GM23338 (cell line): ENCODE results near the gene HEATR1. TPM values are rescaled to one million over a fixed set of nuclear protein-coding genes. Genes with fewer than 3 reads are reported as not detected.

Experiments
- ATAC-seq: fragments of 200-7000 bp; cut with Tn5 transposase; 3 replicates; pipeline ENCODE4 v1.9.1; 2020
- DNase-seq: peaks from one replicate; pipeline ENCODE4 v3.0.0-alpha.2; 2015; ENCODE audit warnings: low spot score
- H2AFZ ChIP-seq: fragments of 200-600 bp; sonication (generic); 2 replicates; pipeline ENCODE4 v1.8.0; 2016; ENCODE audit warnings: antibody characterized with exemption, mild to moderate bottlenecking, moderate library complexity
- H3F3A ChIP-seq: fragments of 200-600 bp; sonication (generic); replicated peaks from 2 replicates; pipeline ENCODE4 v1.8.0; 2017; ENCODE audit warnings: antibody characterized with exemption, mixed run types, low read depth
- H3K27ac ChIP-seq: fragments of 200-600 bp; sonication (generic); 2 replicates; pipeline ENCODE4 v1.6.1; 2016; ENCODE audit warnings: low read depth
- H3K27me3 ChIP-seq: fragments of 200-600 bp; sonication (generic); 2 replicates; pipeline ENCODE4 v1.8.0; 2016; ENCODE audit warnings: mild to moderate bottlenecking, mixed run types, moderate library complexity; ENCODE audit not compliant: insufficient read depth
- H3K36me3 ChIP-seq: fragments of 200-600 bp; sonication (generic); 2 replicates; pipeline ENCODE4 v1.8.0; 2016; ENCODE audit warnings: mild to moderate bottlenecking; ENCODE audit not compliant: insufficient read depth
- H3K4me1 ChIP-seq: fragments of 200-600 bp; sonication (generic); 2 replicates; pipeline ENCODE4 v1.8.0; 2016; ENCODE audit warnings: mild to moderate bottlenecking, moderate library complexity; ENCODE audit not compliant: insufficient read depth
- H3K4me2 ChIP-seq: fragments of 200-600 bp; sonication (generic); 2 replicates; pipeline ENCODE4 v1.7.1; 2017; ENCODE audit warnings: mixed run types
- H3K4me3 ChIP-seq: fragments of 200-600 bp; sonication (generic); 2 replicates; pipeline ENCODE4 v1.6.1; 2016; ENCODE audit warnings: mixed run types
- H3K79me2 ChIP-seq: fragments of 200-600 bp; sonication (generic); replicated peaks from 2 replicates; pipeline ENCODE4 v1.8.0; 2017; ENCODE audit warnings: mild to moderate bottlenecking; ENCODE audit not compliant: insufficient read depth
- H3K9me2 ChIP-seq: fragments of 200-600 bp; sonication (generic); 2 replicates; pipeline ENCODE4 v1.8.0; 2017; ENCODE audit not compliant: insufficient read depth
- H4K20me1 ChIP-seq: fragments of 200-600 bp; sonication (generic); replicated peaks from 2 replicates; pipeline ENCODE4 v1.8.0; 2017; ENCODE audit warnings: mild to moderate bottlenecking; ENCODE audit not compliant: insufficient read depth
- H3K27ac Mint-ChIP-seq: 2 replicates; pipeline ENCODE4 v1.8.0; 2020; ENCODE audit warnings: inconsistent platforms, mild to moderate bottlenecking, moderate library complexity, mixed read lengths
- H3K27me3 Mint-ChIP-seq: 3 replicates; pipeline ENCODE4 v1.8.0; 2022; ENCODE audit warnings: low read depth, mild to moderate bottlenecking, moderate library complexity, mixed read lengths, inconsistent platforms; ENCODE audit not compliant: insufficient read depth, poor library complexity
- H3K36me3 Mint-ChIP-seq: 3 replicates; pipeline ENCODE4 v1.8.0; 2021; ENCODE audit warnings: low read depth, mild to moderate bottlenecking, inconsistent platforms, moderate library complexity, mixed read lengths
- H3K4me1 Mint-ChIP-seq: 3 replicates; pipeline ENCODE4 v1.8.0; 2020; ENCODE audit warnings: mild to moderate bottlenecking, inconsistent platforms, mixed read lengths
- H3K4me3 Mint-ChIP-seq: 3 replicates; pipeline ENCODE4 v1.8.0; 2021; ENCODE audit warnings: moderate library complexity, mild to moderate bottlenecking, inconsistent platforms, mixed read lengths
- H3K9me3 Mint-ChIP-seq: 3 replicates; pipeline ENCODE4 v1.8.0; 2020; ENCODE audit warnings: moderate library complexity, mild to moderate bottlenecking, inconsistent platforms, mixed read lengths
- CREB1 ChIP-seq: fragments of 250-450 bp; sonication (Bioruptor Pico); IDR thresholded peaks from 2 replicates; pipeline ENCODE4 v1.5.0; 2020; ENCODE audit warnings: low read depth, mild to moderate bottlenecking, moderate library complexity
- CTCF ChIP-seq, 2 experiments: fragments of 200-600 bp in 1 of 2; sonication (generic) in 1 of 2; conservative IDR thresholded peaks; 2 replicates each; pipeline versions ENCODE4 v1.5.1 to v1.6.1; 2016 to 2017; ENCODE audit warnings: antibody characterized with exemption in 2 of 2, low read depth in 2 of 2, mild to moderate bottlenecking in 2 of 2, moderate library complexity in 1 of 2
- EZH2 ChIP-seq: fragments of 200-600 bp; sonication (generic); IDR thresholded peaks from one replicate; pipeline ENCODE4 v1.8.0; 2017; ENCODE audit warnings: antibody characterized with exemption, mild to moderate bottlenecking, low read depth; ENCODE audit not compliant: unreplicated experiment
- JUNB ChIP-seq: IDR thresholded peaks from one replicate; pipeline ENCODE4 v1.6.1; 2016; ENCODE audit warnings: antibody characterized with exemption; ENCODE audit not compliant: unreplicated experiment
- NANOG ChIP-seq: IDR thresholded peaks from 2 replicates; pipeline ENCODE4 v1.6.1; 2016; ENCODE audit warnings: antibody characterized with exemption, borderline replicate concordance
- STAT1 ChIP-seq: IDR thresholded peaks from one replicate; pipeline ENCODE4 v1.6.1; 2016; ENCODE audit warnings: antibody characterized with exemption; ENCODE audit not compliant: unreplicated experiment
- ZNF331 ChIP-seq: fragments of 250-450 bp; sonication (Bioruptor Pico); IDR thresholded peaks from 2 replicates; pipeline ENCODE4 v1.5.0; 2020; ENCODE audit warnings: low read depth, mild to moderate bottlenecking, moderate library complexity
- polyA plus RNA-seq: library from polyadenylated mRNA; unstranded; fragments of >200 nt; fragmentation: Nextera tagmentation; extraction: Ambion mirVana; gene quantifications from 2 replicates; pipeline ENCODE4 v1.2.1, GENCODE V29; 2016
- total RNA-seq: library from RNA; depleted of rRNA; stranded (reverse); fragments of >200 nt; shearing (Covaris generic); gene quantifications from 2 replicates; pipeline ENCODE4 v1.2.3, GENCODE V29; 2014
- TF ChIP-seq, protein P1 (sequence below): fragments of 250-450 bp; sonication (Bioruptor Pico); IDR thresholded peaks from 2 replicates; pipeline ENCODE4 v1.5.0; 2020; ENCODE audit warnings: mild to moderate bottlenecking, moderate library complexity
- TF ChIP-seq, protein P2 (sequence below): IDR thresholded peaks from one replicate; pipeline ENCODE4 v1.6.1; 2018; ENCODE audit warnings: antibody characterized with exemption; ENCODE audit not compliant: unreplicated experiment

The HEATR1 gene
- total and polyA plus RNA-seq, 2 experiments from 2014 or later: 17.2 to 81.1 TPM

DNA sequence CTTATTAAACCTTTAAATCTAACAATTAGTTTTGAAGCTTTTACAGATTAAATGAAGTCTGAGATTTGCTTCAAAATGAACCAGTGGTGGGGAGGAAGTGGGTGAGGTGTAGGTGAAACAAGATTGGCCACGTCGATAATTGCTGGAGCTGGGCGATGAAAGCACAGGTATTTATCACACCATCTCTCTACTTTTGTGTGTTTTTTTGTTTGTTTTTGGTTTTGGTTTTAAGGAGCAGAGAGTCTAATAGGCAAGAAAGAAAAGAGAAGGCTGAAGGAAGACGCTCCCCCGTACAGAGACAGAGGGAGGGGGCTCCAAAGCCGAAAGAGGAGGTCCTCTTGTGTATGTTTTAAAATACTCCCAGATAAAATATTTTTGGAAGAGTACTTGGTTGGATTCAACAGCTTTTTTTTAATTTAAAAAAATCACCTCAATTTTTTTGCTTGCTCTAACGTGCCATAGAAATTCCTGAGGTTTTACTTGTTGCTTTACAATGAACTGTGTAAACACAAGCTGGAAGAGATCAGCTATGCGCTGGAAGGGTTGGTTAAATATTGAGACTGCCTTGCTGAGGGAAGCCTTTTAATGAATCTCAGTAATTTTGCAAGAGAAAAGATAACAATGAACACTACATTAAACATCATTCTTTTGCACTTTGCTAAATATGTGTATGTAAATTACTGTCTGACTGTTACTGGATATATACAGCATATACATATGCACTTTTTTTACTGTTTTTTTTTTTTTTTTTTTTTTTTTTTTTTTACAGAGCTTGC lies 87.2 kb downstream of the HEATR1 start:
- H4K20me1 ChIP-seq: no peaks in the 10 kb centered on the region
- peak overlapping the region; percentile 68 for H2AFZ ChIP-seq
- H3K4me3 ChIP-seq: 0 out of 2 replicates have a peak overlapping the region, but pooled peaks have one; percentile 10
- H3K4me3 Mint-ChIP-seq: peak overlapping the region; percentile 13; the same call in 1 of the 3 replicates
- no peak overlapping the region for H3K27ac ChIP-seq
- H3K4me1 Mint-ChIP-seq: peaks cover 8% of the 10 kb centered on the region
- H3K27me3 ChIP-seq: peaks cover under 1% of the 10 kb centered on the region; the same call in 1 of the 2 replicates
- no peaks in the 10 kb centered on the region for H3F3A ChIP-seq
- H3K27me3 Mint-ChIP-seq: peaks cover 4% of the 10 kb centered on the region
- no peaks in the 10 kb centered on the region for H3K9me3 Mint-ChIP-seq
- H3K27ac Mint-ChIP-seq: peak overlapping the region; percentile 22; the same call in 1 of the 2 replicates
- peaks cover 14% of the 10 kb centered on the region for H3K4me1 ChIP-seq
- DNase-seq: no peak
- no peak for TF ChIP-seq CTCF (conservative IDR thresholded peaks at IDR 0.05; ENCODE audit: low read depth in 2 of 2)
- H3K79me2 ChIP-seq: no peaks in the 10 kb centered on the region
- no peaks in the 10 kb centered on the region for H3K9me2 ChIP-seq
- H3K36me3 Mint-ChIP-seq: no peaks in the 10 kb centered on the region
- peak; percentile 47; the same call in 2 of the 3 replicates for ATAC-seq
- H3K36me3 ChIP-seq: no peaks in the 10 kb centered on the region
- H3K4me2 ChIP-seq: 0 out of 2 replicates have a peak overlapping the region, but pooled peaks have one; percentile 28

DNA sequence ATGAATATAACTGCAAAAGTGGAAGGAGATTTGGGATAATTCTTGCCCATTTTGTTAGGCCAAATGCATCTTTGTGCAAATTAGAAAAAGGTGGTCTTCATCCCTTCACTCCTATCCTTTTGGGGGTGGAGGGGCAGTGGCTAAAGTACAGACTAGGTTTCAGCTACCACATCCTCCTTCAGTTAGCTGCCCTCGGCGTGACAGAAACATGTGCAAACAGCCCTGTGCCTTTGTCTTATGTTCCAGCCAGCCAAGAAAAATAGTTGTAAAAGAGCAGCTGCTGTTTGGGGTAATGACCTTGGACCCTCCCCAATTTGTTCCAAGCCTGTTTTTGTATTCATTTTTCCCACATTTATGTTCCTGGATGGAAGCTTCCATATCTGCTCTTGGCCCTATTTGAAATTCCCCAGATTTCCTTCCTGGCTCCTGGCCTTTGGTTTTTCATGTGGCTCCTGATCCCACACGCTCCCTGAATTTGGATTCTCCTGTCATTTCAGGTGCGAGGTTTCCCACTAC lies 88.8 kb downstream of the HEATR1 start:
- ATAC-seq: no peak
- H3K27ac Mint-ChIP-seq: no peak overlapping the region
- no peaks in the 10 kb centered on the region for H4K20me1 ChIP-seq
- TF ChIP-seq JUNB (no peak), CREB1 (CRISPR knock-in tag) (no peak), ZNF331 (CRISPR knock-in tag) (no peak), EZH2 (no peak), STAT1 (no peak), NANOG (no peak)
- TF ChIP-seq, protein P1, sequence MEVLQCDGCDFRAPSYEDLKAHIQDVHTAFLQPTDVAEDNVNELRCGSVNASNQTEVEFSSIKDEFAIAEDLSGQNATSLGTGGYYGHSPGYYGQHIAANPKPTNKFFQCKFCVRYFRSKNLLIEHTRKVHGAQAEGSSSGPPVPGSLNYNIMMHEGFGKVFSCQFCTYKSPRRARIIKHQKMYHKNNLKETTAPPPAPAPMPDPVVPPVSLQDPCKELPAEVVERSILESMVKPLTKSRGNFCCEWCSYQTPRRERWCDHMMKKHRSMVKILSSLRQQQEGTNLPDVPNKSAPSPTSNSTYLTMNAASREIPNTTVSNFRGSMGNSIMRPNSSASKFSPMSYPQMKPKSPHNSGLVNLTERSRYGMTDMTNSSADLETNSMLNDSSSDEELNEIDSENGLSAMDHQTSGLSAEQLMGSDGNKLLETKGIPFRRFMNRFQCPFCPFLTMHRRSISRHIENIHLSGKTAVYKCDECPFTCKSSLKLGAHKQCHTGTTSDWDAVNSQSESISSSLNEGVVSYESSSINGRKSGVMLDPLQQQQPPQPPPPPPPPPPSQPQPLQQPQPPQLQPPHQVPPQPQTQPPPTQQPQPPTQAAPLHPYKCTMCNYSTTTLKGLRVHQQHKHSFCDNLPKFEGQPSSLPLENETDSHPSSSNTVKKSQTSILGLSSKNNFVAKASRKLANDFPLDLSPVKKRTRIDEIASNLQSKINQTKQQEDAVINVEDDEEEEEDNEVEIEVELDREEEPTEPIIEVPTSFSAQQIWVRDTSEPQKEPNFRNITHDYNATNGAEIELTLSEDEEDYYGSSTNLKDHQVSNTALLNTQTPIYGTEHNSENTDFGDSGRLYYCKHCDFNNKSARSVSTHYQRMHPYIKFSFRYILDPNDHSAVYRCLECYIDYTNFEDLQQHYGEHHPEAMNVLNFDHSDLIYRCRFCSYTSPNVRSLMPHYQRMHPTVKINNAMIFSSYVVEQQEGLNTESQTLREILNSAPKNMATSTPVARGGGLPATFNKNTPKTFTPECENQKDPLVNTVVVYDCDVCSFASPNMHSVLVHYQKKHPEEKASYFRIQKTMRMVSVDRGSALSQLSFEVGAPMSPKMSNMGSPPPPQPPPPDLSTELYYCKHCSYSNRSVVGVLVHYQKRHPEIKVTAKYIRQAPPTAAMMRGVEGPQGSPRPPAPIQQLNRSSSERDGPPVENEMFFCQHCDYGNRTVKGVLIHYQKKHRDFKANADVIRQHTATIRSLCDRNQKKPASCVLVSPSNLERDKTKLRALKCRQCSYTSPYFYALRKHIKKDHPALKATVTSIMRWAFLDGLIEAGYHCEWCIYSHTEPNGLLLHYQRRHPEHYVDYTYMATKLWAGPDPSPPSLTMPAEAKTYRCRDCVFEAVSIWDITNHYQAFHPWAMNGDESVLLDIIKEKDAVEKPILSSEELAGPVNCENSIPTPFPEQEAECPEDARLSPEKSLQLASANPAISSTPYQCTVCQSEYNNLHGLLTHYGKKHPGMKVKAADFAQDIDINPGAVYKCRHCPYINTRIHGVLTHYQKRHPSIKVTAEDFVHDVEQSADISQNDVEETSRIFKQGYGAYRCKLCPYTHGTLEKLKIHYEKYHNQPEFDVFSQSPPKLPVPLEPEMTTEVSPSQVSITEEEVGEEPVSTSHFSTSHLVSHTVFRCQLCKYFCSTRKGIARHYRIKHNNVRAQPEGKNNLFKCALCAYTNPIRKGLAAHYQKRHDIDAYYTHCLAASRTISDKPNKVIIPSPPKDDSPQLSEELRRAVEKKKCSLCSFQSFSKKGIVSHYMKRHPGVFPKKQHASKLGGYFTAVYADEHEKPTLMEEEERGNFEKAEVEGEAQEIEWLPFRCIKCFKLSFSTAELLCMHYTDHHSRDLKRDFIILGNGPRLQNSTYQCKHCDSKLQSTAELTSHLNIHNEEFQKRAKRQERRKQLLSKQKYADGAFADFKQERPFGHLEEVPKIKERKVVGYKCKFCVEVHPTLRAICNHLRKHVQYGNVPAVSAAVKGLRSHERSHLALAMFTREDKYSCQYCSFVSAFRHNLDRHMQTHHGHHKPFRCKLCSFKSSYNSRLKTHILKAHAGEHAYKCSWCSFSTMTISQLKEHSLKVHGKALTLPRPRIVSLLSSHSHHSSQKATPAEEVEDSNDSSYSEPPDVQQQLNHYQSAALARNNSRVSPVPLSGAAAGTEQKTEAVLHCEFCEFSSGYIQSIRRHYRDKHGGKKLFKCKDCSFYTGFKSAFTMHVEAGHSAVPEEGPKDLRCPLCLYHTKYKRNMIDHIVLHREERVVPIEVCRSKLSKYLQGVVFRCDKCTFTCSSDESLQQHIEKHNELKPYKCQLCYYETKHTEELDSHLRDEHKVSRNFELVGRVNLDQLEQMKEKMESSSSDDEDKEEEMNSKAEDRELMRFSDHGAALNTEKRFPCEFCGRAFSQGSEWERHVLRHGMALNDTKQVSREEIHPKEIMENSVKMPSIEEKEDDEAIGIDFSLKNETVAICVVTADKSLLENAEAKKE: no peak
- TF ChIP-seq, protein P2, sequence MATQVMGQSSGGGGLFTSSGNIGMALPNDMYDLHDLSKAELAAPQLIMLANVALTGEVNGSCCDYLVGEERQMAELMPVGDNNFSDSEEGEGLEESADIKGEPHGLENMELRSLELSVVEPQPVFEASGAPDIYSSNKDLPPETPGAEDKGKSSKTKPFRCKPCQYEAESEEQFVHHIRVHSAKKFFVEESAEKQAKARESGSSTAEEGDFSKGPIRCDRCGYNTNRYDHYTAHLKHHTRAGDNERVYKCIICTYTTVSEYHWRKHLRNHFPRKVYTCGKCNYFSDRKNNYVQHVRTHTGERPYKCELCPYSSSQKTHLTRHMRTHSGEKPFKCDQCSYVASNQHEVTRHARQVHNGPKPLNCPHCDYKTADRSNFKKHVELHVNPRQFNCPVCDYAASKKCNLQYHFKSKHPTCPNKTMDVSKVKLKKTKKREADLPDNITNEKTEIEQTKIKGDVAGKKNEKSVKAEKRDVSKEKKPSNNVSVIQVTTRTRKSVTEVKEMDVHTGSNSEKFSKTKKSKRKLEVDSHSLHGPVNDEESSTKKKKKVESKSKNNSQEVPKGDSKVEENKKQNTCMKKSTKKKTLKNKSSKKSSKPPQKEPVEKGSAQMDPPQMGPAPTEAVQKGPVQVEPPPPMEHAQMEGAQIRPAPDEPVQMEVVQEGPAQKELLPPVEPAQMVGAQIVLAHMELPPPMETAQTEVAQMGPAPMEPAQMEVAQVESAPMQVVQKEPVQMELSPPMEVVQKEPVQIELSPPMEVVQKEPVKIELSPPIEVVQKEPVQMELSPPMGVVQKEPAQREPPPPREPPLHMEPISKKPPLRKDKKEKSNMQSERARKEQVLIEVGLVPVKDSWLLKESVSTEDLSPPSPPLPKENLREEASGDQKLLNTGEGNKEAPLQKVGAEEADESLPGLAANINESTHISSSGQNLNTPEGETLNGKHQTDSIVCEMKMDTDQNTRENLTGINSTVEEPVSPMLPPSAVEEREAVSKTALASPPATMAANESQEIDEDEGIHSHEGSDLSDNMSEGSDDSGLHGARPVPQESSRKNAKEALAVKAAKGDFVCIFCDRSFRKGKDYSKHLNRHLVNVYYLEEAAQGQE: no peak

More for the DNA sequence above, 88.8 kb downstream of the HEATR1 start:
- Histone ChIP-seq H3K79me2 (no peaks in the 10 kb centered on the region), H3F3A (no peaks in the 10 kb centered on the region), H3K9me2 (no peaks in the 10 kb centered on the region), H3K4me2 (no peak overlapping the region), H3K27me3 (no peaks in the 10 kb centered on the region), H3K36me3 (no peaks in the 10 kb centered on the region), H2AFZ (peak overlapping the region; percentile 29), H3K27ac (no peak overlapping the region), H3K4me1 (peaks cover 14% of the 10 kb centered on the region), H3K4me3 (no peak overlapping the region)
- H3K9me3 Mint-ChIP-seq: no peaks in the 10 kb centered on the region
- H3K36me3 Mint-ChIP-seq: no peaks in the 10 kb centered on the region
- DNase-seq: no peak
- peaks cover 4% of the 10 kb centered on the region for H3K27me3 Mint-ChIP-seq
- peaks cover 9% of the 10 kb centered on the region for H3K4me1 Mint-ChIP-seq
- H3K4me3 Mint-ChIP-seq: no peak overlapping the region
